ENCODE results near the gene CCDC170.

Gene CCDC170

DNA sequence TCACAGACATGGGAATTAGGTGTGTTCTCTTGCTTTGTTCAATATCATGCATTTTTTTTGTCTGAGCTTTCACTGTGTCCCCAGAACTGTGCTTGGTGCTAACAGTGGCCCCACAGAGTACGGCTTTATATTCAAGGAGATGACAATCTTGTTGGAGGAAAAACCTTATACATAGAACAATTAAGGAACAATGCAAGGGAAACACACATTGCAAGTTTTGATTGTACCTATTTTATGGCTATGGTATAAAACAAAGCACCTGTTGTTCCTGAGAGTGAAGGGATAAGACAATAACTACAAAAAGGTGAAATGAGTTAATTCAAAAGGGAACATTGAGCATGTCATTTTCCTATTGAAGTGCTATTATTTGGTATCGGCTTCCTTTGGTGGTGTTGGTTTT, 169.7 kb downstream of the CCDC170 start:
- no peak for DNase-seq

DNA sequence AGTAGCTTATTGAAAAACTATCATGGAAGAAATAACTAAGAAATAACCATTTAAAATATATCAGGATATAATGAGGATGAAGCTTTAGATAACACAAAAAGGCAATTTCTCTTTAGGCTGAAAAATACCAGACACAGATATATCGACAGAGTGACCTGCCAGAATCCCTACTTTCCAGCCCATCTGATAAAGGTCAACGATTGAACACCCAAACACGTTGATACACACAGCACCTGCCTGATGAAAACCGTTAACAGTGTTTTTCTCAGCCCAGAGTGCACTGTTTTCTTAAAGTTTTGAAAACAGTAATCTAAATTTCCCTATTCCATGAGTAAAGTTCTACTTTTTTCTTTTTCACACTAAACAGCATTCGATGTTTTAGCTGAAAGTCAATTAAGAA, 170.6 kb downstream of the CCDC170 start:
- no peak for DNase-seq

DNA sequence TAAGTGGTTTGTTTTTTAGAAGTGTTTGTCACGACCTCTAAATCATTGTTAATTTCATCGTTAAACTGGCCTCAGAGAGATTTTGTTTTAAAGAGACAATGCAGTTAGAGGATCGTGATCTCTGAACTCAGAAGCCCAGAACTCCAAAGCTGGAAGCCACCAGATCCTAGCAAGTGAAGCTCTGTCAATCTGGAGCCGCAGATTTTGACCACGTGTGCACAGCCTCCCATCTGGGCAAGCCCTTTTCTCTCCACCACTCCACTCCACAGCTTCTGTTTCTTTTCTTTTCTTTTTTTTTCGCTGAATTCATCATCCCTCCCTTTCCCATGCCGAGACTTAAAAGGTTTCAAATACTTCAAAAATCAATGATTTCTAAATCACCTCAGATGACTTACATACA, 171.5 kb downstream of the CCDC170 start:
- no peak for DNase-seq

DNA sequence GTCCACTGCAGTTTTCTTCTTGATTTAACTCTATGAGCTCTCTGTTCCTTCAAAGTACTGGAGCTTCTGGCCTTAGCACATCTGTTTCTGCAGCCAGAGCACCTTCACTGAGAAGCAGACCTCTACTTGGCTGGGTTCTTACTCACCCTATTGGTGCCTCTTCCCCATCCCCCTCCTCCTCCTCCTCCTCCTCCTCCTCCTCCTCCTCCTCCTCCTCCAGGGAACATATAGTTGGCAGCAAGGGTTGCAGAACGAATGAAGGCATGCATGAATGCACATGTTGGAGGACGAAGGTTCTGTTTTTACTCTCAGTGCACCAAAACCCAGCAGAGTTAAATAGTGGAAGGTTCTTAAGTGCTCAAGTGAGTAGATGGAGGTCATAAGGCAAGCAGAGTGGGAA, 172.7 kb downstream of the CCDC170 start:
- no peak for DNase-seq

DNA sequence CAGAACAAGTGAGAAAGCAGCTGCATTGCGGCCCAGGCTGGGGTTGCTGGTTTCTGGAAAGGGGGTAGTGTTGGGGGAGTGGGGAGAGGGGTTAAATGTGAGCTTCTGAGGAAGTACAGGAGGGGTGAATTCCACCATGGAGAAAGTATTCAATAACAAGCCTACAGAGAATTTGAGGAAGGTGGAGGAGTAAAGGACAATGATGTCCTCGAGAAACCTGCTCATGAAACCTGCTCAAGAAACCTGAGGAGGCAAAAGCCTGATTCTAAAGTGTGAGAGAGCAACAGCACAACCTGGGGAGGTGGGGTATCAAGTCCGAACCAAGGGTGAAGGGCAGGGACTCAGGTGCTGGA, 175.4 kb downstream of the CCDC170 start:
- DNase-seq = no peak

DNA sequence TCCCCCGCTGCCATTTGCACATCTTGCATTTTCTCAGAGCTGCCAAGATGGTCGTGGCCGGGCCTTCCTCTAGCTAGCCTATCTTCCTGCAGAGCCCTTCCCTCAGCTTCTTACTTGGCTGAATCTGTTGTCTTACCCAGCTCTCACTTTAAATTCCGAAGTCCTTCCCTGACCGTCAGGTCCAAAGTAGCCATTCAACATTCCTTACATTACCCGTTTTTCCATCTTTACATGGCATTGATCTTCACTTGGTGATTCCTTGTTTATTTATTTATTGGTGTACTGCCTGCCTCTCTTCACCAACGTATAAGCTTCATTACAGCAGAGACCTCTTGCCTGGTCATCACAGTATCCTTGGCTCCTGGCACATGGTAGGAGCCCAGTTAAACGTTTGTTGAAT, 176.3 kb downstream of the CCDC170 start:
- DNase-seq = no peak

Data from inflammatory macrophage treated with lipopolysaccharide for 4 hours (primary cell).